Measurements from ENCODE around the gene ATP8B1.

ATP8B1 gene

DNA sequence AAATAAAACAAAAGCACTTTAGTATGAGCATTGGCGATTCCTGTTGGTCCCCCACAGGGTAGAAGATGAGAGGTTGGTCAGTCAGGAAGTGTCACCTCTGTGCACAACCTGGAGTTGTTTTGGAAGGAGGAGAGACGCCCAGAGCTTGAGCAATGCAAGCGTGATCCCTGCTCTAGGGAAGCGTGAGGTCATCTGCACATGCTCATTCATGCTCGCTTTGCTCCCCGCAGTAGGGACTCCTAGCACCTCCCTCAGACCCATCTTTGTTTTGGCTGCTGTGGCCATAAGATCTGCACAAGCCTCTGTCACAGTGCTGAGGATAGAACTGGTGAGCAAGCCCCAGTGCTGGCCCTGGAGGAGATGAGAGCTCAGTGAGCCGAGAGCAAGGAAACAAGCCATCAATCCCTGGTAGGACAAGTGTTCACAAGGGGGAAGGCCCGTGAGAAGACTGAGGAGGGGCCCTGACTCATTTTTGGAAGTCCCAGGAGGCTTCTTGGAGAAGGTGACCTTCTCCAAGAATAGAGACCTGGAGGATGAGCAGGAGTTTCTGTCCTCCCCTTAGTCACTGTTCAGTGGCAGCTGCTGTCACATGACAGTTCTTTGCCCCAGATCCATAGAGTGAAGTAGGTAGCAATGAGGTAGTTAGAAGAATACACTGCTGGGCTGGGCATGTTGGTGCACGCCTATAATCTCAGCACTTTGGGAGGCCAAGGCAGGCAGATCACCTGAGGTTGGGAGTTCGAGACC lies 13.3 kb upstream of the ATP8B1 start:
- DNase-seq: no peak

DNA sequence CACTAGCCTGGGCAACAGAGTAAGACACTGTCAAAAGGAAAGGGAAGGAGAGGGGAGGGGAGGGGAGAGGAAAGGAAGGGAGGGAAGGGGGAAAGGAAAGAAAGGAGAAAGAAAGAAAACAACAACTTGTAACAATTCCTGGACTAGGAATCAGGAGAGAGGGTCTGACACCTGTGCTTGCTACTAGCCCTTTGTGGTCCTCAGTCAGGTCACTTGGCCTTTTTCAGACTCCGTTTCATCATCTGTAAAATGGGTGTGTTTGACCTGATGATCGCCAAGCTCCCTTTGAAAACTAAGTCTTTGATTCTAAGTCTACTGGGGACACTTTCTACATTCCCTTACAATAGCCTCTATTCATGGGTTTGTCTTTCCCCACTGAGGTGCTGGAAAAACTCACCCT lies 11.4 kb upstream of the ATP8B1 start:
- DNase-seq: no peak

DNA sequence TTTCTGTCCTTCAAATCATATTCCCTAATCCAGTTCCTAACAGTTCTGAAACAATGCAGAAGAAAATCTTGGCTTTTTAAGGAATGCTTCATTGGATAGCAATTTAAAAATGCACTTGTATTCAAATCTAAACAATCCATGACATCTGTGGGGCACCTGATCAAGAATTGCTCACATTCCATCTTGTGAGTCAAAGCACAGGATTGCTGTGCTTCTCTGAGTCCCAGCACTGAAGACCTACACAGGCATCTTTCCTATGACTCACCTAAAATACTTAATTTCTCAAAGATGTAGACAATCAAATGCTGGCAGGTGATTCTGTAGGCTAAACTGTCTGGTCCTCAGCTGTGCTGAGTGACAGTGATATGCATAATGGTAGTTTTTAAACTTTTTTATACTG lies 10.1 kb upstream of the ATP8B1 start:
- DNase-seq: no peak

DNA sequence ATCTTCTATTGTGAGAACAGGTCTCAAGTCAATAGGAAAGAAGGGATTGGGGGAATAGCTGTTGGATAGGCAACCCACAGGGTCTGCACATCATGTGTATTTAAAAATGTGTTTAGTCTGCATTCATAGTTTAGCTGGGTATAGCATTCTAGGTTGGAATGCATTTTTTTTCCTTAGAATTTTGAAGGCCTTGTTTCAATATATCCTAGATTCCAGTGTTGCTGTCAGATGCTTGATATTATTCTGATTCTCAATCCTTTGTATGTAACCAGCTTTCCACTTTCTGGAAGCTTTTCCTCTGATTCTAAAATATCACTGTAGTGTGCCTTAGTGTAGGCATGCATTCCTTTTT lies 9.0 kb upstream of the ATP8B1 start:
- no peak for DNase-seq

DNA sequence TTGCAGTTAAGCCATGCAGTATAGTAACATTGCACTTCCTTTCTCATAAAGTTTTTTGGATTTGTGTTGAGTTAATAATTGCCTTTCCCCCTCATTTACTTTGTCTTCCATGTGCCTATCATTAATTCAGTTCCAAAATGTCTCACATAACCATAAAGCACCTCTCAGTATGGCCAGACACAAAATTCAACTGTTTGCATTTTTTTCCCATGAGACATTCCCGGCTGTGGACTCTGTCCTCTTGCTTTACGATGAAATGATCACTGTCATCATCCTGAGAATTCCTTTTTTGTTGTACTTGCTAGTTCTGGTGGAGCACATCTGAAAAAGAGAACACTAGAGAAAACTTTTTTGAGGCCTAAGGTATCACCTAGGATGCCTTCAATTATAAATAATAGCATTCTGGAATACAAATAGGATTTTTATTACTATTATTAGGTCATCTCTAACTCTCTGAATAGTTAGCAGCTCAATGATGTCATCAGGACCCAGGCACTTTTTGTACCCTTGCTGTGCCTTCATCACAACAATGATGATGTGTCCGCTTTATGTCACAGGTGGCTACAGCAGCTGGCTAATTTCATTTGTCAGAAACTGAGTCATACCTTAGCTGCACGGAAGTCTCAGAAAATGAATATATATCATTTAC lies 8.5 kb upstream of the ATP8B1 start:
- DNase-seq: no peak

DNA sequence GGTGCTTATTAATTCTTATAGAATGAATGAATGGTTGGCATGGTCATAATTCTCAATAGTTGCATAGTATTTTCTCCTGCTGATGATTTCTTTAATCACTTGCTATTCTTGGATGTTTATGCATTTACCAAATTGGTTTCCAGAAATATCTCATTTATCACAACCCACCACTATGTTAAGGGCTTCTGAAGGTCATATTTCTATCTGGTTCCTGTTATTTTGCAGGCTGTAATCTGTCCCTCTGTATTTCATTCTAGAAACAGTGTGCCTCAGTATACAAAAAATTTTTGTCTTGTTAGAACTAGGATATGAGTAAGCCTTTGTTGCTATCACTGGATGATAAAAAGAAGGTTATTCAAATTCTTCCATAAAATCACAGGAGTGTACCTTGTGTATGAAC lies 6.1 kb upstream of the ATP8B1 start:
- DNase-seq: no peak

DNA sequence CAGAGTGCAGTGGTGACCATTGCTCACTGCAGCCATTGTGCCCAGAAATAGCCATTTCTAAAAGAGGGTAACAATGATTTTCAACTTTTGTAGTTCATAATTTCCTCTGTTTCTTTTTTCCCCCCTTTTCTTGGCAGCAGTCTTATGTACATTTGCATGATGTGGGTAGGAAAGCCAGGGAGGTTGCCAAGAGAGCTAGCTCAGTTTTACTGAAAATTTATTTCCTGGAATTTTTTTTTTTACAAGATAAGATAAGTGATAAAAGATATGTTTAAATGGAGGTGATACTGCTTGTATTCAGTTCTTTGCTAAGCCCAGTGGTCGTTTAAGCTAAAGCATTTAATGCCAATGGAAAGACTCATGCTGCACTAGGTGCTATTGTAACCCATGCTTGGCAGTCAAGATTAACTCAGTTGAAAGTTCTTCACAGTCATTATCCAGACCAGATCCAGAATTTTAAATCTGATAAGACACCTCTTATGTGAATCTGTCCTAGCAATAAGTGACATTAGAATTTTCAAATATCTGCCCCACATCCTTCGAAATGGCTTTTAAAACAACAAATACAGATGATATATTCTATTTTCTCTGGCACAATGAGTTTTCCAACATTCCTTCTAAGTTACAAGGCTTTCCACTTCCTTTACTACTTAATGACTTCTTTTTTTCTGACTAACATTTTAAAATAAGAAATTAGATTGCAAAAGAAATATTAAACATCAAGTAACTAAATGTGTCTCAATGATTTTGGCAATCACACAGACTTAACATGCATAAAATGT lies 4.4 kb upstream of the ATP8B1 start:
- DNase-seq: no peak

DNA sequence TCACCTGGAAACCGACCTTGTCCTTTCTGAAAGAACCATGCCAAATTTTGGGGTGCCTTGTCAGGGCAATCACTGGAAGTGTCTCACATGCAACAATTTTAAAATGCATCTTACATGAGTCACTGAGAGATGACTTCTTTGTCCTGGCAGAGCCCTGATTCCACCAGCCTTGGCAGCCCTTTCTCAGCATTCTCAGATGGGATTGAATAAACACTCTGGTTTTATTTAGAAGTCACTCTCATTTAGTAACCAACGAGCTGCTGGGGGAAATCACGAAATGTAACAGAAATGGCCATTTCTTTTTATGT lies 3.8 kb upstream of the ATP8B1 start:
- no peak for DNase-seq

DNA sequence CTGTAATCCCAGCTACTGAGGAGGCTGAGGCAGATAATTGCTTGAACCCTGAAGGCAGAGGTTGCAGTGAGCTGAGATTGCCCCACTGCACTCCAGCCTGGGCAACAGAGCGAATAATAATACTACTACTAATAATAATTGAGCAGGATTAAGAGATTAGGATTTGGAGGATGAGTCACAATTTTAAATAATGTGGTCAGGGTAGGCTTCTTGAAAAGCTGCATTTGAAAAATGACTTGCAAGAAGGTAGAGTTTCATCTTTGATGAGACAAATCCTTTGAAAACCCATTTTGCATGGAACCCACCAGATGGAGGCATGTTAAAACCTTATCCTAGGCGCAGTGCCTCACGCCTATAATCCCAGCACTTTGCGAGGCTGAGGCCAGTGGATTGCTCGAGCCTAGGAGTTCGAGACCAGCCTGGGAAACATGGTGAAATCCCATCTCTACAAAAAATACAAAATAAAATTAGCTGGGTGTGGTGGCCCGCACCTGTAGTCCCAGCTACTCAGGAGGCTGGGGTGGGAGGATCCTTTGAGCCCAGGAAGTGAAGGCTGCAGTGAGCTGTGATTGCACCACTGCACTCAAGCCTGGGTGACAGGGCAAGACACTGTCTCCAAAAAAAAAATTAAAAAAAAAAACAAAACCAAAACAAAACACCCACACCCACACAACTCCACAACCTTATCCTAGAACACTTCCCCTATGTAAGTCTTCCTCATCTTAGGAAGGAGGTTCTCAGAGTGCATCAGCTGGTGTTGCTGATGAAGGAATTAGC lies 3.3 kb upstream of the ATP8B1 start:
- no peak for DNase-seq

DNA sequence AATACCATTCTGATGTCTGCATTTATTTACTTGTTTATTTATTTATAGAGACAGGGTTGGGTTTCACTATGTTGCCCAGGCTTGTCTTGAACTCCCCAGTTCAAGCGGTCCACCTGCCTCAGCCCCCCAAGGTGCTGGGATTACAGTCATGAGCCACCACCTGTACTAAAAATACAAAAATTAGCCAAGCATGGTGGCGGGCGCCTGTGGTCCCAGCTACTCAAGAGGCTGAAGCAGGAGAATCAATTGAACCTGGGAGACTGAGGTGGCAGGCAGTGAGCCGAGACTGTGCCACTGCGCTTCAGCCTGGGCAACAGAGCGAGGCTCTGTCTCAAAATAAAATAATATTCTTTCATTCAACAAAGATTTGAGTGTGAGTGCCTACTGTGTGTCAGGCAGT lies 2.0 kb upstream of the ATP8B1 start:
- no peak for DNase-seq

DNA sequence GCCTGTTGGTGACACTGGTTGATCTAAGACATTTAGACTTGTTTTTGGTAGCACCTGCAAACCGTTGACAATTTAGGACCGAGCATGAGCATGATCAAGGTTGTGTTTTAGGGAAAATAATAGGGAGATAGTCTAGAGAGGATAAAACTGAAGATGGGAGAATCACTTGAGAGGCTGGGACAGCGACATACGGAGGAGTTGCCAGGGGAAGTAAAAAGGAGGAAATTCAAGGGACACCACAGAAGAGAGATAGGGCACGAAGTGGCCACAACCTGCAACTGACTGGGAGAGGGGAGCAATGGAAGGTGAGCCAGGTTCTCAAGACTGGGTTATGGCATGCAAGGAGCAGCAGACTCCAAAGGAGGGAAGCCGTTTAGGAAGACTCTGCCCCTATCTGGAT lies 1.4 kb upstream of the ATP8B1 start:
- no peak for DNase-seq

DNA sequence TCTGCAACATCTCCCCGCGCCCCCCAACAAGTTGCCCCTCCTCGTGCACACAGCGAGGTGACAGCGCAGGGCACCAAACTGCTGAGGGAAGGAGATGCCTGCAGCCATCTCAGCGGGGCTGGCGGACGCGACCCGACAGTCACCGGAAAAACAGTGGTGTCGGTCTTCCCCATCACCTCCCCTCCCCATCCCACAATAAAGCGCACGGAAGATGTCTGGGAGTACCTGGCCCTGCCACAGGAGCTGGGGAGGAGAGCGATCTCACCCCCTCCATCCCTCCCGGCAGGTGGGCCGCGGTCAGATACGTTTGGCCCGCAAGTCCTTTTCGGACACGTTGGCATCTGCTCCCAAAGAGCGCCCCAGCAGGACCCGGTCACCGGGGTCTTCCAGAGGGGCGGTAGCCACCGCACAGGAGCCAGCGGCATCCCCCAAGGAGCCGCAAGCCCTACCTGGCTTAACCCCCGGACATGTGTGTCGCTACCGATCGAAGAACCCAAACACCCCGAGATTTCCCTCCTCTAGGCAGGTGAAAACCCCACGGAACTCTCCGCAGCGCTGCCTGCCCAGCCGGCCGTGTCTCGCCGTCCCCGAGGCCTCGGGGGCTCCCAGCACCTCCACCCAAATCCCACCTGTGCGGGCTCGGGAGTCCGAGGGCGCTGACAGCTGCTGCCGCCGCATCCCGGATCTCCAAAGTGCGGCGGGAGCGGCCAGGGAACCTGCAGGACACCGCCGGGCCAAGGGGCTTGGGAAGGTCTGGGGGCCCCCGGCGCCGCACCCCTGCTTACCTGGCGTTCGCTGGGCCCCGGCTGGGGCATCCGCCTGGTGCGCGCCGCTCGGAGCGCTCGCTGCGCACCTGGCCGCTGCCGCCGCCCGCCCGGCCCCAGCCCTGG lies 657 bp downstream of the ATP8B1 start:
- no peak for DNase-seq

DNA sequence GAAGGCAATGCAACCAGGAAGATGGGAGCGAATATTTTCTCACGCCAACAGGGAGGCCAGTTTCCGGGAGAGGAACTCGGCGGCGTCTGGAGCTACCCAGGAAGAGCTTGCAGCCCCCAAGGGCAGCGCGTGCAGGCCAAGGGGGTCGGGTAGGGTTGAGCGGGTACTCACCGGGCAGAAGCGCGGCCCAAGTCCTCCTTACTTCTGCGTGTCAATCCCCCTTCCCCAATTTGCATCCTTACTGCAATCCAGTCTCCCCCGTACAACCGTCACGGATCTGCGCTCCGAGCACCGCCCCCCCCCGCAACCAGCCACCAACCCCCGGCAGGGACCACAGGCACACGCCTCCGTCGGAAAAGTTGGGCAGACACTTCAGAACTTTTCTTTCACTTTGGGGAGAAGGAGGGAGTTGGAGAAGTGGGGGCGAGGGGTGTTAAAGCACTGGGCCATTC lies 1.3 kb downstream of the ATP8B1 start:
- no peak for DNase-seq

DNA sequence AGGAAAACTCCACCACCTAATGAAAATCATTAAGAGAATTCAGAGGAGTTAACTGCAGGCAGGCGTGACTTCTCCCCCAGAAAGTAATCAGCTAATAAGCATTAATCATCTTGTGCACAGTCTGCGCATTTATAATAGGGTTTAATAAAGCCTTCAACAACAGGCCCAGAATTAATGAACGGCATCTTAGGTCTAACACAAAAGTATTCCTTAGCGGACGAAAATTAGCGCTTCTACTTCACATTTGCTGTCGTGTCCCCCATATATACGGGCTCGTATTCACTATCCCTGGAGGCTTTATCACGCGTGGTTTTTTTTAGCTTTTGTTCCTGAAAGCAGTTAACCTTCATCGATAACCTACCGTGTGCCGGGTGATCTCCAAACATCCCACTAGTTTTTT lies 1.8 kb downstream of the ATP8B1 start:
- DNase-seq: no peak

DNA sequence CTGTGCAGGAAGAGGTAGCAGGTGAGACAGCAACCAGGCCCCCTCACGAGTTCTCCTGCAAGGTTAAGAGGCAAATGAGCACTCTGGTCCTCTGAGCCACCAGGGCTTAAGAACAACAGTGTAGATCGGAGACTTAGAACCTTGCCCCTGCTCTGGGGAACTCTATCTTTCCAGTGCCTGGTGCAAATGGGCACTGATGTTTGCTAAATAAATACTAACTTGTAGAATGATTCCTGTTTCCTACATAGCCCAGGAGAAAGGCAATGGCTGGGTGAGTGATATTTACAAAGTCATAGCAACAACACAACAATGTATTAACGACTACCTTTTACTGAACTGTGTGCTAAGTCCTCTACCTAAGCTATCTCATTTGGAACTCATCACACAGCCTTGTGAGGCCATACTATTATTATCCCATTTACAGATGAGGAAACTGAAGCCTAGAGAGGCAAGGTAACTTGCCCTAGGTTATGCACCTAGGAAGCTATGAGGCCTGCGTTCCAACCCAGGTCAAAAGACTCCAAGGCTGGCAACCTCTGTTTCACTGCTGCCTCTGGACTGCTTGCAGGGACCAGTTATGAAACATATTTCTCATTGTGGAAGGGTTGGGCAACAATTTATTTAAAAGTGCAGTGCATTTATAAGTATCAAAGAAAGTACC lies 4.3 kb downstream of the ATP8B1 start:
- no peak for DNase-seq

DNA sequence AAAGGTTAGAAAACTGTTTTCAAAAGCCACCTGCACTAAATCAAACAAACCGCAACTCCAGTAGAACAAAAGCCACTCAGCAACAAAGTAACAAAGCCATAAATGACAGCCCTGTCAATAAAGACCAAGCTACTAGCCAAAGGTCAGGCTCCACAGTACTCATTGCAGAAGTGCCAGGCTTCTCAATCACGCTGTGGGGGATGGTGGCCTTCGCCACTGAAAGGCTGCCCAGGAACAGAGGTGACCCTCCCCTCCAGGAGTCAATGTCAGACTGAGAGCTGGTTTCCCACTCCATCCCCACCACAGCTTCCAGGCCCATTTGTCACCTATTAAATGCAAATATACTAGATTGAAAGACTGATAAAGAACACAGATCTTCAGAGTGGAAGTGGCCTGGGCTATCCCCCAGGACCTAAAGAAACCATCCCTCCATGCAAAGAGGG lies 5.9 kb downstream of the ATP8B1 start:
- no peak for DNase-seq

DNA sequence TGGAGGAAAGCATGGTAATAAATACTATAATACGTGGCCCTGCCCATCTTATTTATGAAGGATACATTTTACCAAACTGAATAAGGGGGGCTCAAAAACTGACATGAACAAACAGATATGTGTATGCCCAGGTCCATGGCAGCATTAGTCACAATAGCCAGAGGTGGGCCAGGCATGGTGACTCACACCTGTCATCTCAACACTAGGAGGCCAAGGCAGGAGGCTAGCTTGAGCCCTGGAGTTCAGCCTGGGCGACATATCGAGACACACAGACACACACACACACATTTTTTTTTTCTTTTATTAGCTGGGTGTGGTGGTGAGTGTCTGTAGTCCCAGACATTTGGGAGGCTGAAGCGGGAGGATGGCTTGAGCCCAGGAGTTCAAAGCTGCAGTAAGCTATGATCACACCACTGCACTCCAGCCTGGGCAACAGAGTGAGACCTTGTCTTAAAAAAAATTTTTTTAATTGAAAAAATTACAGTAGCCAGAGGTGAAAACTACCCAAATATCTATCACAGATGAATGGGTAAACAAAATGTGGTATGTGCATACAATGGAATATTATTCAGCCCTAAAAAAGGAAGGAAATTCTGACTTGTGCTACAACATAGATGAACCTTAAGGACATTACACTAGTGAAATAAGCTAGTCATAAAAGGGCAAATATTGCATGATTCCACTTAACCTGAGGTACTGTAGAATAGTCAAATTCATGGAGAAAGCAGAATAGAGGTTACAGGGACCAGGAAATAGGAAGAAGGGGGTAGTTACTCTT lies 8.0 kb downstream of the ATP8B1 start:
- DNase-seq: no peak

DNA sequence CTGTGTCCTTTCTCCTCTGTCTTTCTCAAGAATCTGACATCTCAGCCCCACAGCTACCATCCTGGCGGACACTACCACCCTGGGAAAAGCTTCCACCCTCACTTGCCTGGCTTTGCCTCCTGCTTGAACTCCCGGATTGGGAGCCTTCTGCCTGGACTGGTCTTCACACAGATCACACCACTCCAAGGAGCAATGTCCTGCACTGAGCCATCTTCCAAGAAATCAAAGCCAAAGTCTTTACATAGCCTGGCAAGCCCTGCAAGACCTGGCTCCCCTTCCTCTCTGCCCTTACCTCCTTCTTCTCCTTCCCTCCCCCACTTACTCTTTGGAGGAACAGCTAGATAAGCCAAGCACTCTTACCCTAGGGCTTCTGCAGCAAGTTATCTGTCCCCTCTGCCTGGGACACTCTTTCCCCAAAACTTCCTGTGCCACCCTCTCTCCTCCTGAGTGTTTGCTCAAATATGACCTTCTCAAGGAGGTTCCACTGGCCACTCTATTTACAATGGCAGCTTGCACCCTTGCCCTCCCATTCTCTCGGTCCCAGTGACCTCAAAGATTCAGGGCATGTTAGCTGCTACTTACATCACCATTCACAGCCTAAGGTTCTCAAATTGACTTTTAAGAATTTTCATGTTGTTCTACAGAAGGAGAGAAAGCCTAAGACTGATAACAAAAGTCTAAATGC lies 9.7 kb downstream of the ATP8B1 start:
- no peak for DNase-seq

DNA sequence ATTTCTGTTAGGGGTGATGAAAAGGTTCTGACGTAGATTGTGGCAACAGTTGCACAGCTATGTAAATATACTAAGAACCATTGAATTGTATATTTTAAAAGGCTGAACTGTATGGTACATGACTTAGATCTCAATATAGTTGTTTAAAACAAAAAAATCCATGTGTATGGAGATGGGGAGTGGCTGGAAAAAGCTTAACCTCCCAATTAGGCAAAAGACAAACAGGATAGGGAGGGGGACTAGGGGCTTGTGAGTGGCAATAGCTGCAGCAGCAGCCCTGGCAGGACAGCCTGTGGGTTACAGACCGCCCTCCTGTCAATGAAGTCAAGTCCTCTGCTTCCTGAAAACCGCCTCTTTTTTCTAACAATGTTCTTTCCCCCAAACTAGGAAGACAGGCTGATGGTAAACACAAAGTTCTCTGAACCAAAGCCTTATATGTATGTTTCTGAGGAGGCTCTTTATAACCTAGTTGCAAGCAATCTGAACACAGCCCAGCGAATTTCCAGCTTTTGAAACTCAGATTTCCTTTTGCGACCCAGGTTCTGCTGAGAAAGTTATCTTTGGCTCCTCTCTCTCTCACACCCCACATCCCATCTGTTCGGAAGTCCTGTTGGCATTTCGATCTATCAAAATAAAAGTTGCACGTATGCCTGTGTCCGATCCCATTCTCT lies 10.3 kb downstream of the ATP8B1 start:
- no peak for DNase-seq

DNA sequence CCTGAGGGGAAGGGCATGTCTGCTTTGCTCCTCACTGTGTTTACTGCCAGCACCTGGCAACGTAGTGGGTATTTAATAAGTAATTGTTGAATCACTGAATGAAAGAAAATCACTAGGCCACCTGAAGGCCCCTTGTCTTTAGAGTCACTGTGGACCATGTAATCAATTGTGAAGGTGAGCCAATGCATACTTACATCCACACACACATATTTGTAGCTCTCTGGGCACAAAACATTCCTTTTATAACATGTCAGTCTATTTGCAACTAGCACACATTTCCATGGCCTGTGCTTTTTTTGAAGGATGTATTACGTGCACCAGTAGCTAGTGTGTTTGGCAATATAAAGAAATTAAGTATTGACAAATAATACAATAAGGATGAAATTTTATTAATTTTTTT lies 11.2 kb downstream of the ATP8B1 start:
- no peak for DNase-seq
